Astrocyte (in vitro differentiated cells and primary cell): Measurements from ENCODE around the gene BHLHE23. TPM values are rescaled to one million over a fixed set of nuclear protein-coding genes. Genes with fewer than 3 reads are reported as not detected.

Experiments
- DNase-seq: peaks from one replicate; pipeline ENCODE4 v3.0.0-alpha.2; 2010; ENCODE audit warnings: low read depth
- FAIRE-seq: peaks from 2 replicates; lab custom pipeline; 2011; peaks lifted over from hg19 to GRCh38; lab: Jason Lieb, UNC
- H2AFZ ChIP-seq: 2 replicates; pipeline ENCODE4 v1.6.0; 2012; ENCODE audit warnings: low read depth, low read length, inconsistent platforms
- H3K27ac ChIP-seq: 2 replicates; pipeline ENCODE4 v1.5.1; 2011; ENCODE audit warnings: low read depth, low read length, inconsistent platforms
- H3K27me3 ChIP-seq: 2 replicates; pipeline ENCODE4 v1.6.0; 2011; ENCODE audit warnings: low read length, inconsistent platforms; ENCODE audit not compliant: insufficient read depth
- H3K36me3 ChIP-seq: 2 replicates; pipeline ENCODE4 v1.5.1; 2011; ENCODE audit warnings: low read length, inconsistent platforms; ENCODE audit not compliant: insufficient read depth
- H3K4me1 ChIP-seq: 2 replicates; pipeline ENCODE4 v1.5.1; 2011; ENCODE audit warnings: low read length, inconsistent platforms; ENCODE audit not compliant: insufficient read depth
- H3K4me2 ChIP-seq: 2 replicates; pipeline ENCODE4 v1.6.0; 2012; ENCODE audit warnings: low read length, inconsistent platforms
- H3K4me3 ChIP-seq: 2 replicates; pipeline ENCODE4 v1.5.1; 2011; ENCODE audit warnings: low read depth, mild to moderate bottlenecking, low read length, inconsistent platforms; ENCODE audit not compliant: insufficient read depth
- H3K79me2 ChIP-seq: 2 replicates; pipeline ENCODE4 v1.6.0; 2012; ENCODE audit warnings: mild to moderate bottlenecking, low read length, inconsistent platforms; ENCODE audit not compliant: insufficient read depth
- H3K9ac ChIP-seq: 2 replicates; pipeline ENCODE4 v1.6.0; 2012; ENCODE audit warnings: mild to moderate bottlenecking, low read length, inconsistent platforms
- H3K9me3 ChIP-seq: 2 replicates; pipeline ENCODE4 v1.5.1; 2012; ENCODE audit warnings: low read depth, mild to moderate bottlenecking, low read length, inconsistent platforms; ENCODE audit not compliant: insufficient read depth
- H4K20me1 ChIP-seq: 2 replicates; pipeline ENCODE4 v1.6.0; 2012; ENCODE audit warnings: low read length, inconsistent platforms; ENCODE audit not compliant: insufficient read depth
- H3K27ac Mint-ChIP-seq: one replicate; pipeline ENCODE4 v1.8.0; 2021; ENCODE audit warnings: mild to moderate bottlenecking, mixed read lengths; ENCODE audit not compliant: unreplicated experiment
- H3K27me3 Mint-ChIP-seq: one replicate; pipeline ENCODE4 v1.8.0; 2021; ENCODE audit warnings: low read depth, mixed read lengths; ENCODE audit not compliant: unreplicated experiment
- H3K36me3 Mint-ChIP-seq: one replicate; pipeline ENCODE4 v1.8.0; 2021; ENCODE audit warnings: low read depth, mixed read lengths; ENCODE audit not compliant: unreplicated experiment
- H3K4me1 Mint-ChIP-seq: one replicate; pipeline ENCODE4 v1.8.0; 2021; ENCODE audit warnings: low read depth, mixed read lengths; ENCODE audit not compliant: unreplicated experiment
- H3K4me3 Mint-ChIP-seq: one replicate; pipeline ENCODE4 v1.8.0; 2021; ENCODE audit warnings: mild to moderate bottlenecking, moderate library complexity, mixed read lengths; ENCODE audit not compliant: unreplicated experiment
- H3K9me3 Mint-ChIP-seq: one replicate; pipeline ENCODE4 v1.8.0; 2021; ENCODE audit warnings: mild to moderate bottlenecking, mixed read lengths; ENCODE audit not compliant: unreplicated experiment
- CTCF ChIP-seq: IDR thresholded peaks from 2 replicates; pipeline ENCODE4 v1.5.1; 2011; ENCODE audit warnings: low read depth, mild to moderate bottlenecking, inconsistent platforms, low read length, moderate library complexity; ENCODE audit not compliant: insufficient read depth
- EZH2 ChIP-seq: IDR thresholded peaks from 2 replicates; pipeline ENCODE4 v1.6.1; 2012; ENCODE audit warnings: mild to moderate bottlenecking, low read length, inconsistent platforms; ENCODE audit not compliant: insufficient read depth
- total RNA-seq: library from RNA; stranded (reverse); gene quantifications from 2 replicates; pipeline ENCODE4 v1.2.1, GENCODE V29; 2021

BHLHE23 gene
- total RNA-seq, 1 donor from 2014 or later = not detected

GRCh38 chr20:63016514-63017075 lies 9.8 kb upstream of the BHLHE23 start:
- H3K27ac Mint-ChIP-seq = no peak overlapping the region
- Histone ChIP-seq H3K36me3 (no peaks in the 10 kb centered on the region), H3K4me2 (no peak overlapping the region), H3K27ac (no peak overlapping the region), H3K9me3 (peaks cover 9% of the 10 kb centered on the region), H2AFZ (no peak overlapping the region), H4K20me1 (no peaks in the 10 kb centered on the region), H3K27me3 (peaks cover 43% of the 10 kb centered on the region), H3K79me2 (no peaks in the 10 kb centered on the region), H3K9ac (no peak overlapping the region), H3K4me1 (no peaks in the 10 kb centered on the region), H3K4me3 (no peak overlapping the region)
- FAIRE-seq = no peak
- H3K9me3 Mint-ChIP-seq = peaks cover 12% of the 10 kb centered on the region
- TF ChIP-seq CTCF = no peak
- TF ChIP-seq EZH2 = no peak
- no peak for DNase-seq
- H3K36me3 Mint-ChIP-seq = peaks cover 2% of the 10 kb centered on the region
- H3K27me3 Mint-ChIP-seq = peaks cover 29% of the 10 kb centered on the region
- no peak overlapping the region for H3K4me3 Mint-ChIP-seq
- peaks cover 3% of the 10 kb centered on the region for H3K4me1 Mint-ChIP-seq

- Histone ChIP-seq H3K27me3 (peaks cover 49% of the 10 kb centered on the region), H4K20me1 (no peaks in the 10 kb centered on the region), H3K4me1 (no peaks in the 10 kb centered on the region), H2AFZ (no peak overlapping the region), H3K79me2 (no peaks in the 10 kb centered on the region), H3K4me3 (no peak overlapping the region), H3K9me3 (peaks cover 9% of the 10 kb centered on the region), H3K9ac (no peak overlapping the region), H3K27ac (no peak overlapping the region), H3K36me3 (no peaks in the 10 kb centered on the region), H3K4me2 (no peak overlapping the region)
- Mint-ChIP-seq H3K4me1 (peaks cover 3% of the 10 kb centered on the region), H3K27me3 (peaks cover 30% of the 10 kb centered on the region), H3K4me3 (no peak overlapping the region), H3K27ac (no peak overlapping the region), H3K9me3 (peaks cover 10% of the 10 kb centered on the region), H3K36me3 (no peaks in the 10 kb centered on the region)
- DNase-seq (no peak), FAIRE-seq (no peak)
- no peak for TF ChIP-seq EZH2
- TF ChIP-seq CTCF = no peak
Measured at GRCh38 chr20:63015662-63016361, 9.0 kb upstream of the BHLHE23 start.

- Mint-ChIP-seq H3K36me3 (no peaks in the 10 kb centered on the region), H3K27me3 (peaks cover 30% of the 10 kb centered on the region), H3K27ac (no peak overlapping the region), H3K9me3 (peaks cover 5% of the 10 kb centered on the region), H3K4me1 (peaks cover 5% of the 10 kb centered on the region), H3K4me3 (peak overlapping the region; percentile 81)
- TF ChIP-seq EZH2 (peak; percentile 31), CTCF (no peak)
- Histone ChIP-seq H2AFZ (no peak overlapping the region), H3K79me2 (no peaks in the 10 kb centered on the region), H3K4me2 (no peak overlapping the region), H3K9me3 (peaks cover 9% of the 10 kb centered on the region), H3K27ac (no peak overlapping the region), H3K9ac (no peak overlapping the region), H3K36me3 (no peaks in the 10 kb centered on the region), H3K4me3 (no peak overlapping the region), H4K20me1 (no peaks in the 10 kb centered on the region), H3K27me3 (peaks cover 49% of the 10 kb centered on the region), H3K4me1 (peaks cover 1% of the 10 kb centered on the region)
- FAIRE-seq (no peak), DNase-seq (no peak)
Measured at GRCh38 chr20:63015147-63015661, 8.4 kb upstream of the BHLHE23 start.
